Panc1 (cell line): Measurements from ENCODE around the gene HGD. TPM values are rescaled to one million over a fixed set of nuclear protein-coding genes. Genes with fewer than 3 reads are reported as not detected.

Experiments used
- ATAC-seq: fragments of 200-7000 bp; cut with Tn5 transposase; 2 replicates; pipeline ENCODE4 v1.9.1; 2020; ENCODE audit warnings: mild to moderate bottlenecking, moderate library complexity
- BruUV-seq: library from RNA; stranded (reverse); fragments of 400-500 nt; replicated peaks from 2 replicates; lab custom pipeline; 2021; lab: Mats Ljungman, UMichigan
- CTCF ChIA-PET: fragments of 300-600 bp; sonication (Branson Sonifier 250); formaldehyde crosslinking; loops from one replicate; lab custom pipeline; 2022; ENCODE audit warnings: antibody characterized with exemption; lab: Charles Lee
- POLR2A ChIA-PET: fragments of 300-600 bp; sonication (Branson Sonifier 250); formaldehyde crosslinking; loops from one replicate; lab custom pipeline; 2022; ENCODE audit warnings: antibody characterized with exemption; lab: Charles Lee
- DNase-seq: peaks from one replicate; pipeline ENCODE4 v3.0.0-alpha.2; 2010; ENCODE audit warnings: low read depth, low spot score
- H3K27ac ChIP-seq: 2 replicates; pipeline ENCODE4 v1.5.1; 2011; ENCODE audit warnings: mild to moderate bottlenecking, low read length, inconsistent platforms
- H3K27me3 ChIP-seq: fragments of 200-500 bp; sonication (Bioruptor generic); 2 replicates; pipeline ENCODE4 v1.6.0; 2014; ENCODE audit warnings: low read length, inconsistent platforms; ENCODE audit not compliant: control insufficient read depth, insufficient read depth
- H3K36me3 ChIP-seq: fragments of 200-500 bp; sonication (Bioruptor generic); 2 replicates; pipeline ENCODE4 v1.5.1; 2014; ENCODE audit warnings: inconsistent platforms, mild to moderate bottlenecking, low read length, moderate library complexity; ENCODE audit not compliant: control insufficient read depth, insufficient read depth
- H3K4me1 ChIP-seq: 2 replicates; pipeline ENCODE4 v1.5.1; 2011; ENCODE audit warnings: inconsistent platforms, mild to moderate bottlenecking, low read length, moderate library complexity; ENCODE audit not compliant: control insufficient read depth, insufficient read depth
- H3K4me3 ChIP-seq, 2 experiments: 2 replicates each; pipeline ENCODE4 v1.5.1; 2011 to 2012; ENCODE audit warnings: low read depth in 2 of 2, low read length in 2 of 2, mild to moderate bottlenecking in 2 of 2, inconsistent platforms in 1 of 2, moderate library complexity in 1 of 2
- H3K9me3 ChIP-seq: fragments of 200-500 bp; sonication (Bioruptor generic); 2 replicates; pipeline ENCODE4 v1.5.1; 2014; ENCODE audit warnings: low read depth, mild to moderate bottlenecking, inconsistent platforms, low read length, moderate library complexity; ENCODE audit not compliant: control insufficient read depth, insufficient read depth
- POLR2AphosphoS5 ChIP-seq: IDR thresholded peaks from 2 replicates; pipeline ENCODE4 v1.6.1; 2012; ENCODE audit warnings: mild to moderate bottlenecking, low read depth, low read length, moderate library complexity
- SIN3A ChIP-seq: IDR thresholded peaks from 2 replicates; pipeline ENCODE4 v1.6.1; 2012; ENCODE audit warnings: low read depth, mild to moderate bottlenecking, low read length, moderate library complexity, borderline replicate concordance; ENCODE audit not compliant: insufficient read depth
- TCF7L2 ChIP-seq: IDR thresholded peaks from 2 replicates; pipeline ENCODE4 v1.6.1; 2011; ENCODE audit warnings: mild to moderate bottlenecking, low read depth, low read length, inconsistent platforms
- in situ Hi-C: cut with HindIII; loops from 2 replicates; pipeline ENCODE4 v1.10.0; 2016; ENCODE audit warnings: low sequenced_read_pairs, low pct_unique_long_range_greater_than_20kb
- intact Hi-C: fragments of 100-400 bp; cut with micrococcal nuclease; formaldehyde crosslinking; loops from one replicate; pipeline ENCODE4 v1.10.0; 2022; ENCODE audit not compliant: unreplicated experiment
- total RNA-seq: library from RNA; stranded (reverse); gene quantifications from one replicate; pipeline ENCODE4 v1.2.1, GENCODE V29; 2021; ENCODE audit not compliant: unreplicated experiment
- TF ChIP-seq, protein P1 (sequence below), 2 experiments: IDR thresholded peaks; 2 replicates each; pipeline ENCODE4 v1.6.1; 2011 to 2012; ENCODE audit warnings: low read depth in 2 of 2, control low read depth in 1 of 2, low read length in 1 of 2, mild to moderate bottlenecking in 1 of 2, moderate library complexity in 1 of 2; ENCODE audit not compliant: insufficient read depth in 1 of 2
- TF ChIP-seq, protein P2 (sequence below): fragments of 450-650 bp; IDR thresholded peaks from 2 replicates; pipeline ENCODE4 v1.5.1; 2017; ENCODE audit warnings: mild to moderate bottlenecking

The HGD gene
- total RNA-seq, 1 experiment from 2014 or later = 0.59 TPM

DNA sequence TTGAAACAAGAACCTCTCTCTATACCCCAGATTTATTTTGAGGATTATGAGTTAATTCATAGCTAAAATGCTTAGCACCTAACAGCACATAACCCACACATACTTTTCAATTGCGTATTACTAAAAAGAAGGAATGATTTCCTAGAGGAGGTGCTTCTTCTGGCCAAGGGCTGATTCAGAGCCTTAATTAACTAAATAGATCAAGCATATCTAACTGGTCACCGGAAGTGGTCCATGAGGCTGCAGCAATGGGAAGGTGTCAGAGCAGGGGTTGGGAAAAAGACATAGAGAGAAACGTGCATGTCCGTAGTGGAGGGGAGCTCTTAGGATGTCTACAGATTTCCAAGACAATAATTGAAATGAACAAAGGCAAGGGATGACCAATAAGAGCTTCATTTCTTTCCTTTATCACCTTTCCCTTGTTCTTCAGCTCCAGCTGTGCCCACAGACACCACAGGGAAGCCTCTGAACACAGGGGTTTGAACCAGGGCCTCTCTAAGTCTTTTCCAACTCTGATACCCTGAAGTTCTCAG, 467 bp downstream of the HGD start:
- ChIA-PET CTCF (no interaction called here), POLR2A (no interaction called here)
- Histone ChIP-seq H3K4me3 (no peak overlapping the region), H3K27ac (no peak overlapping the region), H3K4me1 (no peaks in the 10 kb centered on the region), H3K27me3 (no peaks in the 10 kb centered on the region), H3K9me3 (peaks cover 7% of the 10 kb centered on the region; the same call in 1 of the 2 replicates), H3K36me3 (no peaks in the 10 kb centered on the region)
- no TSS peak for BruUV-seq
- intact Hi-C loops (no loop called here), in situ Hi-C loops (no loop called here)
- no peak for DNase-seq
- ATAC-seq = no peak
- TF ChIP-seq, protein P1, sequence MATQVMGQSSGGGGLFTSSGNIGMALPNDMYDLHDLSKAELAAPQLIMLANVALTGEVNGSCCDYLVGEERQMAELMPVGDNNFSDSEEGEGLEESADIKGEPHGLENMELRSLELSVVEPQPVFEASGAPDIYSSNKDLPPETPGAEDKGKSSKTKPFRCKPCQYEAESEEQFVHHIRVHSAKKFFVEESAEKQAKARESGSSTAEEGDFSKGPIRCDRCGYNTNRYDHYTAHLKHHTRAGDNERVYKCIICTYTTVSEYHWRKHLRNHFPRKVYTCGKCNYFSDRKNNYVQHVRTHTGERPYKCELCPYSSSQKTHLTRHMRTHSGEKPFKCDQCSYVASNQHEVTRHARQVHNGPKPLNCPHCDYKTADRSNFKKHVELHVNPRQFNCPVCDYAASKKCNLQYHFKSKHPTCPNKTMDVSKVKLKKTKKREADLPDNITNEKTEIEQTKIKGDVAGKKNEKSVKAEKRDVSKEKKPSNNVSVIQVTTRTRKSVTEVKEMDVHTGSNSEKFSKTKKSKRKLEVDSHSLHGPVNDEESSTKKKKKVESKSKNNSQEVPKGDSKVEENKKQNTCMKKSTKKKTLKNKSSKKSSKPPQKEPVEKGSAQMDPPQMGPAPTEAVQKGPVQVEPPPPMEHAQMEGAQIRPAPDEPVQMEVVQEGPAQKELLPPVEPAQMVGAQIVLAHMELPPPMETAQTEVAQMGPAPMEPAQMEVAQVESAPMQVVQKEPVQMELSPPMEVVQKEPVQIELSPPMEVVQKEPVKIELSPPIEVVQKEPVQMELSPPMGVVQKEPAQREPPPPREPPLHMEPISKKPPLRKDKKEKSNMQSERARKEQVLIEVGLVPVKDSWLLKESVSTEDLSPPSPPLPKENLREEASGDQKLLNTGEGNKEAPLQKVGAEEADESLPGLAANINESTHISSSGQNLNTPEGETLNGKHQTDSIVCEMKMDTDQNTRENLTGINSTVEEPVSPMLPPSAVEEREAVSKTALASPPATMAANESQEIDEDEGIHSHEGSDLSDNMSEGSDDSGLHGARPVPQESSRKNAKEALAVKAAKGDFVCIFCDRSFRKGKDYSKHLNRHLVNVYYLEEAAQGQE (IDR thresholded peaks at IDR 0.05; ENCODE audit: insufficient read depth in 1 of 2, low read depth in 2 of 2, low read length in 1 of 2) = no peak
- TF ChIP-seq, protein P2, sequence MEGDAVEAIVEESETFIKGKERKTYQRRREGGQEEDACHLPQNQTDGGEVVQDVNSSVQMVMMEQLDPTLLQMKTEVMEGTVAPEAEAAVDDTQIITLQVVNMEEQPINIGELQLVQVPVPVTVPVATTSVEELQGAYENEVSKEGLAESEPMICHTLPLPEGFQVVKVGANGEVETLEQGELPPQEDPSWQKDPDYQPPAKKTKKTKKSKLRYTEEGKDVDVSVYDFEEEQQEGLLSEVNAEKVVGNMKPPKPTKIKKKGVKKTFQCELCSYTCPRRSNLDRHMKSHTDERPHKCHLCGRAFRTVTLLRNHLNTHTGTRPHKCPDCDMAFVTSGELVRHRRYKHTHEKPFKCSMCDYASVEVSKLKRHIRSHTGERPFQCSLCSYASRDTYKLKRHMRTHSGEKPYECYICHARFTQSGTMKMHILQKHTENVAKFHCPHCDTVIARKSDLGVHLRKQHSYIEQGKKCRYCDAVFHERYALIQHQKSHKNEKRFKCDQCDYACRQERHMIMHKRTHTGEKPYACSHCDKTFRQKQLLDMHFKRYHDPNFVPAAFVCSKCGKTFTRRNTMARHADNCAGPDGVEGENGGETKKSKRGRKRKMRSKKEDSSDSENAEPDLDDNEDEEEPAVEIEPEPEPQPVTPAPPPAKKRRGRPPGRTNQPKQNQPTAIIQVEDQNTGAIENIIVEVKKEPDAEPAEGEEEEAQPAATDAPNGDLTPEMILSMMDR = no peak
- TF ChIP-seq POLR2AphosphoS5 = no peak

DNA sequence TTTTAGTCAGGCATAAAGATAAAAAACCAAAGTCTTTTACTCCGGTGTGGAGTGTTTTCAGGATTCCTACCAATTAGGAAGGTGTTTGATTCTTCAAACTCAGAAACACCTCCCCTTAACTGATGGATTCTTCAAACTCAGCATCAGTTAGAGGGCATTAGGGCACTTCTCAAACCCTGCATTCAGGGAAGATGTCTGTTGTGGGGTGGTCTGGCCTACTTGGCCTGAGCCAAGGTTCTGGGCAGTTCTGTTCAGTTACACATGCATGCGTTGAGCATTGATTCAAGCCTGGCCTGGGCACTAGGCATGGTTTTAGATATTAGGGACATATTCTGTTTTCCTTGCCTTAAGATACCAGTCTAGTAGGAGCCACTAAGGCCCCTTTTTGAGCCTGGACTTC, 1.0 kb downstream of the HGD start:
- TF ChIP-seq, protein P2 = no peak
- TF ChIP-seq TCF7L2 (no peak), POLR2AphosphoS5 (no peak), SIN3A (no peak)
- TF ChIP-seq, protein P1 (IDR thresholded peaks at IDR 0.05; ENCODE audit: insufficient read depth in 1 of 2, low read depth in 2 of 2, low read length in 1 of 2) = no peak
- ATAC-seq (no peak), DNase-seq (no peak)
- in situ Hi-C loops = no loop called here
- H3K4me1 ChIP-seq = no peaks in the 10 kb centered on the region
- H3K27me3 ChIP-seq = no peaks in the 10 kb centered on the region
- no peaks in the 10 kb centered on the region for H3K36me3 ChIP-seq
- no TSS peak for BruUV-seq
- ChIA-PET CTCF (no interaction called here), POLR2A (no interaction called here)
- H3K27ac ChIP-seq = no peak overlapping the region
- intact Hi-C loops = no loop called here
- H3K4me3 ChIP-seq = no peak overlapping the region
- peaks cover 7% of the 10 kb centered on the region; the same call in 1 of the 2 replicates for H3K9me3 ChIP-seq
